ENCODE data around the gene GRK7. TPM values are rescaled to one million over a fixed set of nuclear protein-coding genes. Genes with fewer than 3 reads are reported as not detected.

The GRK7 gene
- total RNA-seq, 2 donors from 2014 or later: 0.12 TPM; not detected in 1

DNA sequence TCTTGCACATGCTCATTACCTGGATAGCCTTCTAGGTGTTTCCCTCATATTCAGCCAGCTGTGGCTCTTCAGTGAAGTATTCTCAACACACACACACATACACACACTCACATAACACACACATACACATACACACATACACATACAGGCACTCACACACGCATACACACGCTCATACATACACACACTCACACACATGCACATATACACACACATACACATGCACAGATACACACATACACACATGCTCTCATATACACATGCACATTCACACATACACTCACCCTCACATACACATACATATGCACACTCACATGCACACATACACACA is 41.2 kb downstream of the GRK7 start:
- H3K4me1 ChIP-seq: no peaks in the 10 kb centered on the region
- no peaks in the 10 kb centered on the region for H3K9me3 ChIP-seq
- H3K36me3 ChIP-seq: no peaks in the 10 kb centered on the region
- no peak for DNase-seq (ENCODE audit: low spot score)
- H3K27ac ChIP-seq: no peak overlapping the region
- TF ChIP-seq, protein P1, sequence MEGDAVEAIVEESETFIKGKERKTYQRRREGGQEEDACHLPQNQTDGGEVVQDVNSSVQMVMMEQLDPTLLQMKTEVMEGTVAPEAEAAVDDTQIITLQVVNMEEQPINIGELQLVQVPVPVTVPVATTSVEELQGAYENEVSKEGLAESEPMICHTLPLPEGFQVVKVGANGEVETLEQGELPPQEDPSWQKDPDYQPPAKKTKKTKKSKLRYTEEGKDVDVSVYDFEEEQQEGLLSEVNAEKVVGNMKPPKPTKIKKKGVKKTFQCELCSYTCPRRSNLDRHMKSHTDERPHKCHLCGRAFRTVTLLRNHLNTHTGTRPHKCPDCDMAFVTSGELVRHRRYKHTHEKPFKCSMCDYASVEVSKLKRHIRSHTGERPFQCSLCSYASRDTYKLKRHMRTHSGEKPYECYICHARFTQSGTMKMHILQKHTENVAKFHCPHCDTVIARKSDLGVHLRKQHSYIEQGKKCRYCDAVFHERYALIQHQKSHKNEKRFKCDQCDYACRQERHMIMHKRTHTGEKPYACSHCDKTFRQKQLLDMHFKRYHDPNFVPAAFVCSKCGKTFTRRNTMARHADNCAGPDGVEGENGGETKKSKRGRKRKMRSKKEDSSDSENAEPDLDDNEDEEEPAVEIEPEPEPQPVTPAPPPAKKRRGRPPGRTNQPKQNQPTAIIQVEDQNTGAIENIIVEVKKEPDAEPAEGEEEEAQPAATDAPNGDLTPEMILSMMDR (IDR thresholded peaks at IDR 0.05): no peak
- no peak overlapping the region for H3K4me3 ChIP-seq
- H3K27me3 ChIP-seq: no peaks in the 10 kb centered on the region

DNA sequence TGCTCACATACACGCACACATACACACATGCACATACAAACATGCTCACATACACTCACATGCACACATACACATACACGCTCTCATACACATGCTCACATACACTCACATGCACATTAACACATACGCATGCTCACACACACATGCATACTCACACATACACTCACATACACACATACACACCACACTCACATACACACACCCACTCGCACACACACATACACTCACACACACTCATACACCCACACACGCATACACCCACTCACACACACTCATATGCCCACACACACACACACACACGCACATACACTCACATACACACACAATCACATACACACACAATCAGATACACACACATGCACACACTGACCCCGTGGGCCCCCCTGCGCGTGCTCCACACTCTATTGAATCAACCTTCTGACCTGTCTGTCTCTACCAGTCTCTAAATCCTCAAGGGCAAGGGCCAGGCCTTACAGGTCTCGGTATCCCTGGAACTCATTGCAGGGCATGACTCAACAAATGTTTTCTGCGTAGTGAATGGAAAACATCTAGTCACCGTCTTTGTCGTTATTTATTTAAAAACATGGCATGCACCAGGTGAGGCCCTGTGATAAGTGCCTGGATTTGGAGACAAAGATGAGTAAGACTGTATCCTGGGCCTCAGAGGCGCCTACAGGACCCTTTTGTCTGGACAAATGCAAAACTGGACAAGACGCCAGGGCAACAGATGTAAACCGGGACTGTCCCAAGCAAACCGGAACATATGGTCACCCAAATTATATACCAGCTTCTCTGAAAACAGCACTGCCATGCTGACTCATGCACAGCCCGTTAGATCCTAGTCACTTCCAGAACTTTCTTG is 41.8 kb downstream of the GRK7 start:
- Histone ChIP-seq H3K27me3 (no peaks in the 10 kb centered on the region), H3K4me1 (no peaks in the 10 kb centered on the region), H3K36me3 (no peaks in the 10 kb centered on the region), H3K4me3 (no peak overlapping the region), H3K27ac (no peak overlapping the region), H3K9me3 (no peaks in the 10 kb centered on the region)
- TF ChIP-seq, protein P1 (IDR thresholded peaks at IDR 0.05): no peak
- DNase-seq (ENCODE audit: low spot score): no peak

DNA sequence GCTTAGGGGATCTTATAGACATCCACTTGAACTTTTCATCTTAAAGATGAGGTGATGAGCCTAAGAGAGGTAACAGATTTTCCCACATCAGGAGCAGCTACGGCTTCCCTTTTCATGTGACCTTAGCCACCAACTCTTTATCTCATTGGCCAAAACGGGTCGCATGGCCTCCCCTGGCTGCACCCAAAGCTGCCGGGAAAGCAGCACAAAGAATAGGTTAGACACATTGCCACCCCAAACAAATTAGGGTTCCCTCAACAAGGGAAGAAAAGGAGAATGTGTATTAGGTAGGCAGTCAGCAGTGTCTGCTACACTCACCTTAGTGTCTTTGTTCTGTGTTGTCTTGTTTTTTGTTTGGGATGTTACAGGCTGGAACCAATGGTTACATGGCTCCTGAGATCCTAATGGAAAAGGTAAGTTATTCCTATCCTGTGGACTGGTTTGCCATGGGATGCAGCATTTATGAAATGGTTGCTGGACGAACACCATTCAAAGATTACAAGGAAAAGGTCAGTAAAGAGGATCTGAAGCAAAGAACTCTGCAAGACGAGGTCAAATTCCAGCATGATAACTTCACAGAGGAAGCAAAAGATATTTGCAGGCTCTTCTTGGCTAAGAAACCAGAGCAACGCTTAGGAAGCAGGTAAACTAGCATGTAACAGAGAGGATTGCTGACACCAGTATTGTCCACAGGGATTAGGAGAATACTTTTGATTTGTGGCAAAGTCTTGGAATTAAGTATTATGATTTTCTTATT is 44.2 kb downstream of the GRK7 start:
- no peaks in the 10 kb centered on the region for H3K4me1 ChIP-seq
- no peaks in the 10 kb centered on the region for H3K27me3 ChIP-seq
- no peak overlapping the region for H3K4me3 ChIP-seq
- H3K27ac ChIP-seq: no peak overlapping the region
- H3K9me3 ChIP-seq: no peaks in the 10 kb centered on the region
- no peak for DNase-seq (ENCODE audit: low spot score)
- H3K36me3 ChIP-seq: no peaks in the 10 kb centered on the region
- TF ChIP-seq, protein P1 (IDR thresholded peaks at IDR 0.05): no peak

DNA sequence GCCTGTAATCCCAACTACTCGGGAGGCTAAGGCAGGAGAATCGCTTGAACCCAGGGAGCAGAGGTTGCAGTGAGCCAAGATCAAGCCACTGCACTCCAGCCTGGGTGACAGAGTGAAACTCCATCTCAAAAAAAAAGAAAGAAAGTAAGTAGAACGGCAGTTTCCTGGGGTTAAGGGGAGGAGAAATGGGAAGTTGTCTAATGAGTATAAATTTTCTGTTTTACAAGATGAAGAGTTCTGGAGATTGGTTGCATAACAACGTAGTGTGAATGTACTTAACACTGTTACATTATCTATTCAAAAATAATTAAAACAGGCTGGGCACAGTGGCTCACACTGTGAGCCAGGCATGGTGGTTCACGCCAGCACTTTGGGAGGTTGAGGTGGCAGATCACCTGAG is 45.4 kb downstream of the GRK7 start:
- no peaks in the 10 kb centered on the region for H3K9me3 ChIP-seq
- H3K36me3 ChIP-seq: no peaks in the 10 kb centered on the region
- H3K4me3 ChIP-seq: no peak overlapping the region
- no peak overlapping the region for H3K27ac ChIP-seq
- no peak for DNase-seq (ENCODE audit: low spot score)
- H3K27me3 ChIP-seq: no peaks in the 10 kb centered on the region
- no peaks in the 10 kb centered on the region for H3K4me1 ChIP-seq
- TF ChIP-seq, protein P1 (IDR thresholded peaks at IDR 0.05): no peak

DNA sequence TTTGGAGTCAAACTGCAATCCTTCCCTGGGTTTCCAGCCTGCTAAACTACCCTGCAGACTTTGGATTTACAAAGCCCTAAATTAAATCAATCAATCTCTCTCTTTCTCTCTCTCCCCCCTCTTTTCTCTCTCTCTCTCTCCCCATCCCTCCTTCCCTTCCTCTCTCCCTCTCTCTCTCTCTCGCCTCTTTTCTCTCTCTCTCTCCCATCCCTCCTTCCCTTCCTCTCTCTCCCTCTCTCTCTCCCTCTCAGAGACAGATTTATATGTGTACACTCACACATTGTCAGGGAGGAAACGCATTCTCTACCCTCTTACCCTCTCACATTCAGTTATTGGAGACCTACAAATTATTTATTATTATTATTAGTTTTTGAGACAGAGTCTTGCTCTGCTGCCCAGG is 47.0 kb downstream of the GRK7 start:
- TF ChIP-seq, protein P1 (IDR thresholded peaks at IDR 0.05): no peak
- no peak for DNase-seq (ENCODE audit: low spot score)

More for the DNA sequence above, 47.0 kb downstream of the GRK7 start:
- H3K36me3 ChIP-seq: no peaks in the 10 kb centered on the region
- peaks cover 0 to 1% of the 10 kb centered on the region in 2 donors for H3K9me3 ChIP-seq
- H3K4me1 ChIP-seq: no peaks in the 10 kb centered on the region
- no peak overlapping the region for H3K4me3 ChIP-seq
- H3K27me3 ChIP-seq: no peaks in the 10 kb centered on the region
- H3K27ac ChIP-seq: no peak overlapping the region
